ENCODE results near the gene CABLES1. TPM values are rescaled to one million over a fixed set of nuclear protein-coding genes. Genes with fewer than 3 reads are reported as not detected.
"Not testable (repeated sequence)": the region's sequence is repeated elsewhere in the genome, so short reads cannot be mapped to it uniquely, and the experiment has no call there.

The CABLES1 gene
- total RNA-seq, 1 donor from 2014 or later, result 14.6 TPM

DNA sequence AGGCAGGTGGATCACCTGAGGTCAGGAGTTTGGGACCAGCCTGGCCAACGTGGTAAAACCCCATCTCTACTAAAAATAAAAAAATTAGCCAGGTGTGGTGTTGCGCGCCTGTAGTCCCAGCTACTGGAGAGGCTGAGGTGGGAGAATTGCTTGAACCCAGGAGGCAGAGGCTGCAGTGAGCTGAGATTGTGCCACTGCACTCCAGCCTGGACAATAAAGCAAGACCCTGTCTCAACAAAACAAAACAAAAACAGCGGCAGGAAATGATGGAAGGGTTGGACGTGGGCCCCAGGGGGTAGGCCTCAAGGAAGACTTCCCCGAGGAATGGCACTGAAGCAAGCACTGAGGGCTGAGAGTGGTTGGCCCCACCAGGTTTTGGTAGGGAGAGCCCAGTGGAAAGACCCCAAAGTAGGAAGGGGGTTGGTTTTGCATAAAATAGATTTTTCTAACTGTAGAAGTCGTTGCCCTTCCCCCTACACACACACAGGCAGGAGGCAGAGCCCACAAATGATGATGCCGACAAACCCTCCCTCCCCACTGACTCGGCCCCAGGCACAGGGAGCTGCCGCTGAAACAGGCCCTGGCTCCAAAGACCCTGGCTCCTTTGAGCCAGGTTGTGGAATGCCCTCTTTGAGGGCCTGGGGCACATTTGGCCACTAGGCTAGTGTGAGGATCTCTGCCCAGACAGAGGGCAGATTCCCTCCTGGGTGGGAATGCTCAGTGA, 104.8 kb downstream of the CABLES1 start:
- DNase-seq (ENCODE audit: low spot score), result no peak

GRCh38 chr18:23240609-23240930, 105.3 kb downstream of the CABLES1 start:
- DNase-seq (ENCODE audit: low spot score), result no peak

DNA sequence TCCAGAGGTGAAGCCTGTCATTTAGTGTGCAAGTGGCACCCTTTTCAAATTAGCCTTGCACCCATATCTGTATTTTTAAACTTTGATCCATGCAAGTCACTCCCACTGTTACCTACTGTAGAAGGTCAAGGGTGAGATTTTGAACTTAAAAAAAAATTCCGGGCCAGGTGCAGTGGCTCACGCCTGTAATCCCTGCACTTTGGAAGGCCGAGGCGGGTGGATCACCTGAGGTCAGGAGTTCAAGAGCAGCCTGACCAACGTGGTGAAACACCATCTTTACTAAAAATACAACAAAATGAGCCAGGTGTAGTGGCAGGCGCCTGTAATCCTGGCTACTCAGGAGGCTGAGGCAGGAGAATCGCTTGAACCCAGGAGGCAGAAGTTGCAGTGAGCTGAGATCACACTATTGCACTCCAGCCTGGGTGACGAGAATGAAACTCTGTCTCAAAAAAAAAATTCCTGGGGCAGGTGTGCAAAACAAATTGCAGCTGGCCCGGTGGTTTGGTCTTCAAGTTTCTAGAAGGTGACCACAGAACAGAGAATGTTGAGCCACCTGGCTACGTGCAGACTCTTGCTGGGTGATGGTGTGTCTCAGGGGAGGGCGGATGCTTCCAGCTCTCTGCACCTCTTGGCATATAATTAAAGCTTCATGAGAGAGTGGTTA, 106.7 kb downstream of the CABLES1 start:
- DNase-seq (ENCODE audit: low spot score), result not testable (repeated sequence)

GRCh38 chr18:23243178-23243577, 107.9 kb downstream of the CABLES1 start:
- DNase-seq (ENCODE audit: low spot score), result no peak

GRCh38 chr18:23243816-23244215, 108.5 kb downstream of the CABLES1 start:
- DNase-seq (ENCODE audit: low spot score), result no peak

DNA sequence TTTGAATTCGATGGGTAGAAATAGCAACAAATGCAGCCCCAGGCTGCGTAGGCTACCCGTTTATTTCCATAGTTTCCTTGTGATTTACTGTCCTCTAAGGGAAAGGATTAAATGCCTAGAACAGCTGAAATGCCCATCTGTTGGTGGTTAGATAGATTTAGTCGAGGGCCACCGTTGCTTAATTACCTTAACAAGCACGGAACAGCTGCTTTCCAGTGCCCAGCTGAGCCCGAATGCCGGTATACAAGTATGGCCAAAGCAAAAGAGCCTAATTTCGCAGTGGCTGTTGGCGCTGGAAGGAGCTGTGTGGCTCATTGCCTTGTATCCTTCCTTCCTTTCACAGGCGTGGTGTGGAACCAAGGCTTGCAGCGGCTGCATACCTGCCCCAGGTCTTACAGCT, 109.1 kb downstream of the CABLES1 start:
- no peak for DNase-seq (ENCODE audit: low spot score)

DNA sequence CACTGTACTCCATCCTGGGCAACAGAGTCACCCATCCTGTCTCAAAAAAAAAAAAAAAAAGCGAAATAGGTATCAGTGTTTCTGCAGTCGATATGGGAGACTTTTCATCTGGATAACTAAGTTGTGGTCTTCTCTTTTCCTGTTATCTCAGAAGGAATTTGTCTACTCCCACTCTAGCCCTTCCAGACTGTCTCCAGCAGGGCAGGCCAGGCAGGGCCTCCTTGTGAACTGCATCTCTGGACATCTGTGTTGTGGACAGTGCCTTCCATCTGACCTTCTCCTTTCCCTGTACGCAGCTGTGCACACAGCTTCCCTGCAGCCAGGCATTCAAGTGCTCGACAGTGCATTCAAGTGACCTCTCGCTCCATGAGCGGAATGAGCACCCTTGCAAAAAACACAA, 110.2 kb downstream of the CABLES1 start:
- no peak for DNase-seq (ENCODE audit: low spot score)

GRCh38 chr18:23247331-23247730, 112.0 kb downstream of the CABLES1 start:
- no peak for DNase-seq (ENCODE audit: low spot score)

DNA sequence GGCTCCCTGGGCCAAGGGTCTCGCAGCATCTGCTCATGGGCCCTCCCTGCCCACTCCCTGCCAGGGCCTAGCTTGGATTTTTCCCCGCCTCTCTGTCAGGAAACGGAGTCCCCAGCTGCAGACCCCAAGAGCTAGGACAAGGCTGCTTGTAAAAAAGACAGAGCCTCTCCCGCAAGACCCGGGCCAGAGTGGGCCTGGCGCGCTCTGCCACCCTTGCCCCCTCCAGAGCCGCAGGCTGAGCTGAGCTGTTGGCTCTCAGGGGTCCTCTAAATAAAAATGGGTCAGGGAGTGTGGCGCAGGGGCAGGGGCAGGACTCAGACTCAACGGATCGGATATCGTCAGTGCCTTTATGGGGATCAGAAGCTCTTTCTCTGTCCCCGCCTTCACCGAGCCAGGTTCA, 112.6 kb downstream of the CABLES1 start:
- DNase-seq (ENCODE audit: low spot score), result no peak

GRCh38 chr18:23248826-23249225, 113.5 kb downstream of the CABLES1 start:
- no peak for DNase-seq (ENCODE audit: low spot score)

- DNase-seq (ENCODE audit: low spot score), result no peak
These were observed 114.1 kb downstream of the CABLES1 start for GRCh38 chr18:23249348-23249747.

DNA sequence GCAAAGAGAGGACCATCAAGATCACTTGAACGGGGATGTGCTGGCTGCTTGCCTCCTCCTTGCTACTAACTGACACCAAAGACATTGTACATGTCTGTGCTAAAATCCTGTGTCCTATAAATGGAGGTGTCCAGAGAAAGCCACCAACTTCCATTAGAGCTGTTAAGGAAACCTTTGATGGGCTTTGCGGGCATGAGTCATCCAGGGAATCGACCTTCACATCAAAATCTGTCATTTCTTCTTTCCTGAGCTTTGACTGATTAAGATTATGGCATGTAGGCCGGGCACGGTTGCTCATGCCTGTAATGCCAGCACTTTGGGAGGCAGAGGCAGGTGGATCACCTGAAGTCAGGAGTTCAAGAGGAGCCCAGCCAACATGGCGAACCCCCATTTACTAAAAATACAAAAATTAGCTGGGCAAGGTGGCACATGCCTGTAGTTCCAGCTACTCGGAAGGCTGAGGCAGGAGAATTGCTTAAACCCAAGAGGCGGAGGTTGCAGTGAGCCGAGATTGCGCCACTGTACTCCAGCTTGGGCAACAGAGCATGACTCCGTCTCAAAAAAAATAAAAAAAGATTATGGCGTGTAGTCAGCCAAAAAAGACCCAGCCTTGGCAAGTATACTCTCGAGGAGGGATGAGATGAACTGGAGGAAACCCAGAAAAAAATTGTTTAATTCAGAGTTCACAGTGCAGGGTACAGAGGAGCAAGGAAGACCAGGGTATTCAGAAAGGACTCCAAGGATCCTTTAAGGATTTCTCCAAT, 115.8 kb downstream of the CABLES1 start:
- DNase-seq (ENCODE audit: low spot score), result no peak

- DNase-seq (ENCODE audit: low spot score), result no peak
These were observed 118.3 kb downstream of the CABLES1 start for GRCh38 chr18:23253630-23254029.

- DNase-seq (ENCODE audit: low spot score), result no peak
These were observed 121.9 kb downstream of the CABLES1 start for GRCh38 chr18:23257137-23257536.

DNA sequence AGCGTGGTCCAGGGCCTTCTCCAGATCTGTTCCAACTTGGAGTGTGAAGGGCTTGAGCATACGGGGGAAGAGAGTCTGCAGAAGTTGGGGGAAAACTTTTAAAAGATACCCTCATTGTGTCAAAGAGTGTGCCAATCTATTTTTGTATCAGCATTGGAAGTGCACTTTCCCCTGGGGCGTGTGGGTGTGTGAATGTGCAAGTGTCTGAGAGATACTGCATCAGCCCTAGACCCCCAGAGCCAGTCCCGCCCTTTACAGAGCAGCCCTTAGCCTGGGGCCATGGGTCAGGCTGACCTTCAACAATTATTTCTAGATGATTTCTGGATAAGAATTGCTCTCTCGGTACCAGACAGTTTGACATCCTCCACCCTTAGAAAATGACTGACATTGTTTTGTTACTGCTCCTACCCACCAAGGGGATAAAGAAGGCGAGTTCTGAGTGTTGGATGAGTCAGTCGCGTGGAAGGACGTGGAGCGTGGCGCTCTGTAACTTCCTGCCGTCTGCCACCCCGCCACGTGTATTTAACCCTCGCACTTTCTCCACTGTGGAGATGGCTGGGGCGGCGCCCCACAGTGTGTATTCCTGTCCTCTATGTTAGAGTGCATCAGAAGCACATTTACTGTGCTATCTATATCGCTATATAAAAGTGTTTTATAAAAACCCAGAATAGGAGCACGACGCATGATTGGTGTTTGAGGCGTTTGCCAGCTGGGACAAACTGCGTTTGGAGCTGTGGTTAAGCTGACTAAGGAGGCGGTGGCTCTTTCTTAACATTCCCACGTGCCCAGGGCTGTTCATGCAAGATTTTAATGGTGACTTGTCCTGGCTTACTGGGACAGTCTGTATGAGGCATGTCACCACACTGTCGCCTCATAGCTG, 122.6 kb downstream of the CABLES1 start:
- DNase-seq (ENCODE audit: low spot score), result no peak

GRCh38 chr18:23258566-23259469, 123.5 kb downstream of the CABLES1 start:
- no peak for DNase-seq (ENCODE audit: low spot score)

- peak; percentile 75 for DNase-seq (ENCODE audit: low spot score)
These were observed 124.7 kb downstream of the CABLES1 start for GRCh38 chr18:23259701-23260681.

DNA sequence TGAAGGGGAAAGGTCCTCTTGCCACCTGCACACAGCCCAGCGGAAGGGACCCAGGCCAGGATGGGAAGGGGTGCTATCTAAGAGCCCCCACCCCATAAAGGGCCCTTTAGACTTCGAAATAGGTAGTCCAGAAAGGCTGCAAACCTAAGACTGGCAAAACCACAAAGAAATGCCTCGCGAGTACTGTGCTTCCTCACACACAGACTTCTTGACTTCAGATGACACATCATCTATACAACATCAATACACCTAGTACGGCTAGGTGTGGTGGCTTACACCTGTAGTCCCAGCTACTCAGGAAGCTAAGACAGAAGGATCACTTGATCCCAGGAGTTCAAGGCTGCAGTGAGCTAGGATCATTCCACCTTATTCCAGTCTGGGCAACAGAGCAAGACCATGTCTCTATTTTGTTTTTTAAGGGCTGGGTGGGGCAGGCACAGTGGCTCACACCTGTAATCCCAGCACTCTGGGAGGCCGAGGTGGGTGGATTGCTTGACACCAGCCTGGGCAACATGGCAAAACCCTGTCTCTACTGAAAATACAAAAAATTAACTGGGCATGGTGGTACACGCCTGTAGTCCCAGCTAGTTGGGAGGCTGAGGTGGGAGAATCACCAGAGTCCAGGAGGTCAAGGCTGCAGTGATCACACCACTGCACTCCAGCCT, 125.8 kb downstream of the CABLES1 start:
- no peak for DNase-seq (ENCODE audit: low spot score)
